Skeletal muscle tissue (tissue), 4 donors: Measurements from ENCODE around the gene C22orf23. TPM values are rescaled to one million over a fixed set of nuclear protein-coding genes. Genes with fewer than 3 reads are reported as not detected.

ENCODE experiments used
- H3K27ac ChIP-seq: one replicate; pipeline ENCODE4 v1.7.0; 2013; ENCODE audit warnings: mild to moderate bottlenecking, low read depth, low read length, inconsistent platforms
- H3K27me3 ChIP-seq, 3 donors: one replicate each; pipeline ENCODE4 v1.7.0; 2013; ENCODE audit warnings: low read length in 3 of 3; ENCODE audit not compliant: control insufficient read depth in 3 of 3, insufficient read depth in 3 of 3
- H3K36me3 ChIP-seq, 3 donors: one replicate each; pipeline ENCODE4 v1.7.0; 2013; ENCODE audit warnings: low read length in 3 of 3; ENCODE audit not compliant: control insufficient read depth in 3 of 3, insufficient read depth in 3 of 3
- H3K4me1 ChIP-seq, 3 donors: one replicate each; pipeline ENCODE4 v1.7.0; 2013; ENCODE audit warnings: low read length in 3 of 3, mild to moderate bottlenecking in 3 of 3; ENCODE audit not compliant: control insufficient read depth in 3 of 3, insufficient read depth in 3 of 3
- H3K4me3 ChIP-seq, 3 donors: one replicate each; pipeline ENCODE4 v1.7.0; 2013; ENCODE audit warnings: low read length in 3 of 3
- H3K9ac ChIP-seq, 3 donors: one replicate each; pipeline ENCODE4 v1.7.0; 2013; ENCODE audit warnings: low read length in 3 of 3, mild to moderate bottlenecking in 3 of 3, moderate library complexity in 2 of 3, low read depth in 1 of 3
- H3K9me3 ChIP-seq, 3 donors: one replicate each; pipeline ENCODE4 v1.7.0; 2013; ENCODE audit warnings: low read length in 3 of 3; ENCODE audit not compliant: control insufficient read depth in 3 of 3
- total RNA-seq: library from RNA; depleted of rRNA; stranded (reverse); fragments of >200 nt; gene quantifications from one replicate; pipeline ENCODE4 v1.2.3, GENCODE V29; 2014
- donor health status: Osteomylitis.

C22orf23 gene
- total RNA-seq, 1 donor from 2014 or later = 0.52 TPM

DNA sequence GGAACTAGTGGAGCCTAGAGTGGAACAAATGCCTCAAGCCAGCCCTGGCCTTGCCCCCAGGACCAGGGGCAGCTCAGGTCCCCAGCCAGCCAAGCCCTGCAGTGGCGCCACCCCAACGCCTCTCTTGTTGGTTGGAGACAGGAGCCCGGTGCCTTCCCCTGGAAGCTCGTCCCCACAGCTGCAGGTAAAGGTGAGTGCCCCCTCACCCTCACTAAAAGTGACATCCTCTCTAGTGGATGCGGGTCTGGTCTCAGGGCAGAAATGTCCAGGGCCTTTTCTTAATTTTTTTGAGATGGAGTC, 25.8 kb downstream of the C22orf23 start:
- H3K27ac ChIP-seq = no peak overlapping the region
- H3K4me1 ChIP-seq = no peaks in the 10 kb centered on the region
- H3K9me3 ChIP-seq = no peaks in the 10 kb centered on the region
- H3K36me3 ChIP-seq = peaks cover 25 to 48% (median 44%) of the 10 kb centered on the region in 3 donors
- H3K9ac ChIP-seq = no peak overlapping the region
- H3K27me3 ChIP-seq = no peaks in the 10 kb centered on the region
- H3K4me3 ChIP-seq = no peak overlapping the region

DNA sequence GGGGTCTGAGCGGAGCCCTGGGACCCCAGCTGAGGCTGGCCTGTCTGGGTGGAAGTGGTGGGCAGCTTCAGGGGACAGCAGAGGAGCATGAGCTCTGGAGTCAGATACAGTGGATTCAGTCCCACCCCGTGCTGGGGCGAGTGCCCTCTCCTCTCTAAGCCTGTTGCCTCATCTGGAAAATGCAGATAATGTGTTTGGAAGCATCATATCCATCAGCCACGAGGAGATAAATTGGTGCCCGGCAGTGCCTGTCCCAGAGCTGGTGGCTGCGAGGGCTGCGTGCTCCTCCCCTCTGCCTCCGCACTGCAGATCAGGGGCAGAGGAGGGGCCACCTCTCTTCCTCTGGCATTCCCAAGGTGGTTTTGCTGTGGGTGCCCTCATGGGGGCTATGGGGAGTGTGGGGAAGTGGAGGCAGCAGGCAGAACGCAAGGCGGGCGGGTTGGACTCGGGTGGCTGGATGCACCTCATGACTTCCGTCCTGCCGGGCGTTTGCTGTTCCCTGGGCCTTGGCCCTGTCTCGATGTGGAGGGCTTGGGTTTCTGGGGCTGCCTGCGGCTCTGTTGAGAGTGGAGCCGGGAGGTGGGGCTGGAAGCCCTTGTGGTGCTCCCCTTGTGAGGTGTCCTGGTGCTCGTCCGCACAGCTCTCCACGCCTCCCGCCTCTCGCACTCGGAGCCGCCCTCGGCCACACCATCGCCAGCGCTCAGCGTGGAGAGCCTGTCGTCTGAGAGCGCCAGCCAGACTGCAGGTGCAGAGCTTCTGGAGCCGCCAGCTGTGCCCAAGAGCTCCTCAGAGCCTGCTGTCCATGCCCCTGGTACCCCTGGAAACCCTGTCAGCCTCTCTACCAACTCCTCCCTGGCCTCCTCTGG, 26.4 kb downstream of the C22orf23 start:
- H3K4me3 ChIP-seq = no peak overlapping the region
- H3K27me3 ChIP-seq = no peaks in the 10 kb centered on the region
- H3K27ac ChIP-seq = no peak overlapping the region
- no peaks in the 10 kb centered on the region for H3K4me1 ChIP-seq
- H3K9ac ChIP-seq = no peak overlapping the region
- H3K9me3 ChIP-seq = no peaks in the 10 kb centered on the region
- H3K36me3 ChIP-seq = peaks cover 25 to 43% (median 42%) of the 10 kb centered on the region in 3 donors

GRCh38 chr22:37926358-37926757, 27.0 kb downstream of the C22orf23 start:
- no peak overlapping the region for H3K4me3 ChIP-seq
- H3K36me3 ChIP-seq = peaks cover 25 to 42% (median 40%) of the 10 kb centered on the region in 3 donors
- H3K27me3 ChIP-seq = no peaks in the 10 kb centered on the region
- H3K27ac ChIP-seq = no peak overlapping the region
- no peak overlapping the region for H3K9ac ChIP-seq
- H3K4me1 ChIP-seq = no peaks in the 10 kb centered on the region
- no peaks in the 10 kb centered on the region for H3K9me3 ChIP-seq

DNA sequence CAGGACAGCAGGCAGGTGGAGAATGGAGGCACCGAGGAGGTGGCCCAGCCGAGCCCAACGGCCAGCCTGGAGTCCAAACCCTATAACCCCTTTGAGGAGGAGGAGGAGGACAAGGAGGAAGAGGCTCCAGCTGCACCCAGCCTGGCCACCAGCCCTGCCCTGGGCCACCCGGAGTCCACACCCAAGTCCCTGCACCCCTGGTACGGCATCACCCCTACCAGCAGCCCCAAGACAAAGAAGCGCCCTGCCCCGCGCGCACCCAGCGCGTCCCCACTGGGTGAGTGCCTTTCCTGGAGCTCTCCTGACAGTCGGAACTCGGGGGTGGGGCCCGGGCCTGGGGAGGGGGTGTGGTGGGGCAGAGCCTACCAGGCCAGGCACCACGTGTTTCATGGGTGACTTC, 27.6 kb downstream of the C22orf23 start:
- no peak overlapping the region for H3K4me3 ChIP-seq
- no peak overlapping the region for H3K27ac ChIP-seq
- no peaks in the 10 kb centered on the region for H3K9me3 ChIP-seq
- H3K27me3 ChIP-seq = no peaks in the 10 kb centered on the region
- H3K4me1 ChIP-seq = no peaks in the 10 kb centered on the region
- peaks cover 25 to 42% (median 40%) of the 10 kb centered on the region in 3 donors for H3K36me3 ChIP-seq
- H3K9ac ChIP-seq = no peak overlapping the region

GRCh38 chr22:37925330-37925729, 28.1 kb downstream of the C22orf23 start:
- Histone ChIP-seq H3K36me3 (peaks cover 25 to 42% (median 38%) of the 10 kb centered on the region in 3 donors), H3K27ac (no peak overlapping the region)

DNA sequence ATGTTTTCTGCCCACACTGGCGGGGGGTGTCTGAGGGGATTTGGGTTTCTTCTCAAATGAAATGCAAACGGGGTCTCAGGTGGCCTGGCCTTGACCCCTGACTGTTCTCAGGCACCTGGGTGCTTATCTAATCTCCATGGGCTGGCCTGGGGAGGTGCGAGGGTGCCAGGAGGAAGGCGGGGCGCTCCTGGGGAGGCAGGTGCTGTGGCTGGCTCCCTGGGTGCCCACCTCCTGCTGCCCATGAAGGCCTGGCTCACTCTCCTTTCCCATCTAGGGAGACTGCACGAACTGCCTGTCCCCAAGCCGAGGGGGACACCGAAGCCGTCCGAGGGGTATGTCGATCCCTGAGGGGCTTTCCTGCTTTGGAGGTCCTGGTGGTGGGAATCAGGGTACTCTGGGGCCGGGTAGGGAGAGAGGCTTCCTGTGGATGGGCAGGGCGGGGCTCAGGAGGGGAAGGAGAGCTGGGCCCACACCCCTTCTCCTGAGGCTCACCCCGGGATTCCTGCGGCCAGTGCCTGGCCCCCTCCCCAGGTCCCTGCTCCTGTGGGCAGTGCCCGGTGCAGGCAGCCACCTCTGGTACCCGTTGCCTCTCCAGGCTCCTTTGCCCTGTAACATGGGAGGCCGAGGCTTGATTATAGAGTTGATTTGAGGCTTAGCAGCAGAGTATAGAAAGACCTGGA, 28.9 kb downstream of the C22orf23 start:
- Histone ChIP-seq H3K4me1 (no peaks in the 10 kb centered on the region), H3K9ac (no peak overlapping the region), H3K9me3 (no peaks in the 10 kb centered on the region), H3K27ac (no peak overlapping the region), H3K27me3 (no peaks in the 10 kb centered on the region), H3K4me3 (no peak overlapping the region), H3K36me3 (peaks cover 22 to 39% (median 38%) of the 10 kb centered on the region in 3 donors)

More at GRCh38 chr22:37925330-37925729, 28.1 kb downstream of the C22orf23 start:
- Histone ChIP-seq H3K9ac (no peak overlapping the region), H3K4me3 (no peak overlapping the region), H3K4me1 (no peaks in the 10 kb centered on the region), H3K27me3 (no peaks in the 10 kb centered on the region), H3K9me3 (no peaks in the 10 kb centered on the region)

DNA sequence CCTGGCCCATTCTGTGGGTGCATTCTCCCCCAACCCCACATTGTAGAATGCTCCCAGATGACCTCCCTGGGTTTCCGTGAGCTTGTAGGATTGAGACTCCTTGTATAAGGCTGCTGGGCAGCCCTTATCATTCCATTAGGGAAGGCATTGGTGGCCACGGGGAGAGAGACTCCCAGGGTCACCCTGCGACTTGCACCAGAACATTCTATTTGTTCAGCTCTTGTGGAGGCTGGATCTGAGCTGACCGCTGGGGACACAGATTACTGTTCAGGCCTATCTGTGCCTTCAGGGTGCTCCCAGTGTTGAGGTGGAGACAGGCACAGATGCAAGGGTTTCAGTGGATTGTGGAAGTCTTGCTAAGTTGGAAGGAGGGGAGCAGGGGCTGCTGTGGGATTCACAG, 29.5 kb downstream of the C22orf23 start:
- Histone ChIP-seq H3K36me3 (peaks cover 21 to 37% (median 34%) of the 10 kb centered on the region in 3 donors), H3K27me3 (no peaks in the 10 kb centered on the region), H3K9me3 (no peaks in the 10 kb centered on the region), H3K27ac (no peak overlapping the region), H3K9ac (no peak overlapping the region), H3K4me3 (no peak overlapping the region), H3K4me1 (peaks cover 0 to 3% (median 0%) of the 10 kb centered on the region in 3 donors)

GRCh38 chr22:37922191-37922590, 31.2 kb downstream of the C22orf23 start:
- no peak overlapping the region for H3K4me3 ChIP-seq
- H3K36me3 ChIP-seq = peaks cover 25 to 47% (median 36%) of the 10 kb centered on the region in 3 donors
- no peak overlapping the region for H3K9ac ChIP-seq
- H3K4me1 ChIP-seq = peaks cover 0 to 12% (median 0%) of the 10 kb centered on the region in 3 donors
- H3K27ac ChIP-seq = no peak overlapping the region
- no peaks in the 10 kb centered on the region for H3K27me3 ChIP-seq
- no peaks in the 10 kb centered on the region for H3K9me3 ChIP-seq

DNA sequence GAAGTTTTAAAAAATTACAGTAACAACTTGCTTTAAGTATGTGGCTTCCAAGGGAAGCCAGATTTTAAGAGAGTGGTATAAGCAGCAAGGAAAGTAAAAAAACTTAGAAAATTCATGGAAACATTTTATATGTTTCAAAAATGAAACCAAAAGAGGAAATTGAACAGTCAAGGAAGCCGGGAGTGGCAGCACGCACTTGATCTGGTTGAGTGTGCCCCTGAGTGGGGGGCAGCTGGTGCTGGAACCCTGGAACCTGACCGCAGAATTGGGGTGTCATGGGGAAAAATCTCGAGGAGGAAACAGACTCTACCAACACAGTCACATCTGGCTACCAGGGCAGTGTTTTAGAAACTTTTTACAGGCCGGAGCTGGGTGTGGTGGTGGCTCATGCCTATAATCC, 33.3 kb downstream of the C22orf23 start:
- Histone ChIP-seq H3K27me3 (no peaks in the 10 kb centered on the region), H3K27ac (no peak overlapping the region), H3K9me3 (no peaks in the 10 kb centered on the region), H3K9ac (no peak overlapping the region), H3K4me1 (peaks cover 0 to 12% (median 0%) of the 10 kb centered on the region in 3 donors), H3K36me3 (peaks cover 21 to 36% (median 24%) of the 10 kb centered on the region in 3 donors), H3K4me3 (no peak overlapping the region)
